ENCODE results near the gene MAPK1.

GRCh38 chr22:21739828-21740377 lies 127.5 kb downstream of the MAPK1 start:
- TF ChIP-seq CTCF (IDR thresholded peaks at IDR 0.05) (no peak), POLR2A (IDR thresholded peaks at IDR 0.05) (no peak)

Measured in uterus (tissue), 2 donors.